Stimulated activated naive CD8-positive, alpha-beta T cell treated with anti-CD3 and anti-CD28 coated beads, Interleukin-15, amount 100 ng/mL, for 72 hours (primary cell): ENCODE data around the gene PHF13.
"Not testable (repeated sequence)": the region's sequence is repeated elsewhere in the genome, so short reads cannot be mapped to it uniquely, and the experiment has no call there.

ENCODE experiments used
- ATAC-seq: fragments of 150-1000 bp; cut with Tn5 transposase; 2 replicates; pipeline ENCODE4 v1.10.0; 2021; ENCODE audit warnings: mild to moderate bottlenecking, moderate library complexity
- DNase-seq, 2 donors: peaks; one replicate each; pipeline ENCODE4 v3.0.0; 2021 to 2022
- H3K27ac Mint-ChIP-seq, 2 donors: one replicate each; pipeline ENCODE4 v1.8.0; 2022; ENCODE audit warnings: mild to moderate bottlenecking in 2 of 2, mixed read lengths in 2 of 2, moderate library complexity in 2 of 2
- H3K27me3 Mint-ChIP-seq: one replicate; pipeline ENCODE4 v1.8.0; 2022; ENCODE audit warnings: mixed read lengths
- H3K4me1 Mint-ChIP-seq: one replicate; pipeline ENCODE4 v1.8.0; 2022; ENCODE audit warnings: mild to moderate bottlenecking, mixed read lengths
- H3K4me3 Mint-ChIP-seq, 2 donors: one replicate each; pipeline ENCODE4 v1.8.0; 2022; ENCODE audit warnings: mild to moderate bottlenecking in 2 of 2, mixed read lengths in 2 of 2, moderate library complexity in 1 of 2
- H3K9me3 Mint-ChIP-seq, 2 donors: one replicate each; pipeline ENCODE4 v1.8.0; 2022; ENCODE audit warnings: mixed read lengths in 2 of 2

Gene PHF13

DNA sequence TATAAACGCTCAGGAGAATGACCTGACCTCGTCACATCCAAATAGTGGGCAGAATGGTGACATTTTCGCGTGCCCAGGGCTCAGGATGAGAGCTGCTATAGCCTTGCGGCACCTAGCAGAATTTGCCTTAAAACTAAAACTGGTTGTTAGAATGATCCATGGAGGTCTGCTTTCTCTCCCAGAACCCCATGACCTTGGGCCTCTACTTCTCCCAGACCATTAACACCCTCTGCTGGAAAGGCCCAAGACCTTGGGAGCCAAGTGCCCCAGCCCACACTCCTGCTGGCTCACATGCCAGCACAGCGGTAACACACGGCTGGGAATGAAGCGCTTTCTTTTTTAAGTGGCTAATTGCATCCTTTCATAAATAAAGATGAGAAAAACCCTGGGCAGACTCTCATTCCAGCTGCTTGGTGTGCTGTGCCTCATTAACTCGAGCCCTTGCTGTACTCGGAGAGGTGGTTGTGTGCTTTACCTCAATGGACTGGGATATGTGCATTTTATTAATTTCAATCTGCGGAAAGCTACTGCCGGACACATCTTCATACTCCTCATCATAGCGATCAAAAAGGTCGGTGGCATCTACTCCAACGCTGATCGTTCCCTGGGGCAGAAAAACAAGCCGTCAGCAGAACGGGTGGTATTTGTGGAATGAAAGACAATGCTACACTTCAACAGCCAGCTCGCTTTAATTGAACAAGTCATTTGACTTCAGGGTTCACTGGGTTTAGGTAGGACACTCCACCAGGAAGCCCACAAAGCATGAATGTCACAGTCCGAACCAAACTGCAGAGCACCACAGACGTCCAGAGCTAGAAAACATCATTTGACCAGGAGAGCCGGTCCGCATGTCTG, 40.1 kb downstream of the PHF13 start:
- Mint-ChIP-seq H3K9me3 (no peaks in the 10 kb centered on the region), H3K4me1 (peaks cover 5% of the 10 kb centered on the region), H3K4me3 (no peak overlapping the region), H3K27ac (no peak overlapping the region), H3K27me3 (no peaks in the 10 kb centered on the region)
- DNase-seq: no peak
- no peak for ATAC-seq

DNA sequence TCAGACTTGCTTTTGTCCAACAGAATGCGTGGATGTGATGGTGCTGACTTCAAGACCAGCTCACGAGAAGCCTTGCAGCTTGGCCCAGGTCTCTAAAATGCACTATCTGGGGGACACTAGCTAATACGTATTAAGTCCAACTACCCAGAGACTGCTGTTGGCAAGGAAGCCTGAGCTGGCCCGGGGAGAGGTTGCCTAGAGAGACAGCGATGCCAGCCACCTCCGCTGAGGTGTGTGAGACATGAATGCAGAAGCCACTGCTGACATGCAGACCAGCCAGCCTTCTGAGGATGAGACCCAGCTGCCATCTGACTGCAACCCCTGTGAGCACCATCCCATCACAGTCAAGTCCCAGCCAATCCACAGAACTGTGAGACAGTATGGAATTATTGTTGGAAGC, 43.6 kb downstream of the PHF13 start:
- Mint-ChIP-seq H3K4me3 (no peak overlapping the region), H3K27ac (no peak overlapping the region), H3K9me3 (no peaks in the 10 kb centered on the region), H3K27me3 (no peaks in the 10 kb centered on the region), H3K4me1 (peaks cover 5% of the 10 kb centered on the region)
- DNase-seq (no peak), ATAC-seq (no peak)

DNA sequence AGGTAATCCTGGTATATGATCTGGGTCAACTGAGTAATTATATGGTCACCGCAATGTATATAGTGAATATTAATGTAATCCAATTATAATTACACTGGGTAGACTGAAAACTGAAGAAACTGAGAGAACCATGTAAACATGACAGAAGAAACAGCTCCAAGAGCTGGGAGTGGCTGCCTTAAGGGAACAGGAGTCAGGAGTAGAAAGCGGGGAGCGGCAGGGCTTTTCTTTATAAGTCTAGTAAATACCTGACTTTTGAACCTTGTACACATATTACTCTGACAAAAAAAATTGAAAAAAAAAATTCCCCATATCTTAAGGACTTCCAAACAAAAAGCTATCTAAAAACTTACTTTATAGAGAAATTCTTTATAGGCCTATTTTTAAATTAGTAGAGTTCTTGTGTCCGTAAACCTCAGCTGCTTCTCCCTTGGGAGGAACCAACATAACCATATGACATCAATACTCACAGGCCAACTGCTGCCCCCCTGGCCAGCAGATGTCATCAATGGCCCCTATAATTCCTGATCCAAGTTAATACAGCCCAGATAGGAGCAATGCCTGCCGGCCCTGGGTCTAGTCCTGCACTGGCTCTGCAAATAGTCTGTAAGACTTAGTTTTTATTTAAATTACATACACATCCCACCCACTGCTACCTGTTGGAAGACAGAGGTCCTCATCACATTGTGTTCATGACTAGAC, 45.0 kb downstream of the PHF13 start:
- Mint-ChIP-seq H3K9me3 (no peaks in the 10 kb centered on the region), H3K4me3 (no peak overlapping the region), H3K4me1 (peaks cover 5% of the 10 kb centered on the region), H3K27ac (no peak overlapping the region), H3K27me3 (no peaks in the 10 kb centered on the region)
- DNase-seq (no peak), ATAC-seq (no peak)

DNA sequence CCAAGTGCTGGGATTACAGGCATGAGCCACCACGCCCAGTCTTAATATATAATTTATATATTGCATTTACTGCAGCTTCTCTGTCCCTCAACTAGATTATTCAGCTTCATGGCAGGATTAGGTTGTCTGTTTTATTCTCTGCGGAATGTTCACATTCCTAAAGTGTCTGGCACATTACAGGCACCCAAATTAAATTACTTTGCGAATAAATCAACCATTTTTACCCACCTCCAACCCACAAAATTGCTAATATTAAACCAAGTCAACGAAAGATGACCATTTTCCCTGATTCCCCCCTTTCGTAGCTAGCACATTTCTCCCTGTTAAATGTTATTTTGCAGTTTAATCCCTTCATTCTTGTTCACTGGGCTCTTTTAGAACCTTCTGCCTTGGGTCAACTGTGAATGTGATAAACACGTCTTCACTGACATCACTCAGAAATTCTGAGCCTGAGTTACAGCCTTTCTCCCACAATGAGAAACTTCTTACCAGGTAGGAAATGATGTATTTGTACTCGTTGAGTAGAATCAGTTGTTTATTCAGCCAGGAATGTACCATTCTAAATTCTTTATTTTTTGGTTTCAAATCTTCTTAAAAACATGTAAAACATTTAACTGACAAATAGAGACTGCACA, 47.0 kb downstream of the PHF13 start:
- H3K4me3 Mint-ChIP-seq: no peak overlapping the region
- peak overlapping the region in 1 of 2 donors; percentile 2 for H3K27ac Mint-ChIP-seq
- no peaks in the 10 kb centered on the region for H3K9me3 Mint-ChIP-seq
- peaks cover 5% of the 10 kb centered on the region for H3K4me1 Mint-ChIP-seq
- H3K27me3 Mint-ChIP-seq: no peaks in the 10 kb centered on the region
- DNase-seq: no peak
- no peak for ATAC-seq

DNA sequence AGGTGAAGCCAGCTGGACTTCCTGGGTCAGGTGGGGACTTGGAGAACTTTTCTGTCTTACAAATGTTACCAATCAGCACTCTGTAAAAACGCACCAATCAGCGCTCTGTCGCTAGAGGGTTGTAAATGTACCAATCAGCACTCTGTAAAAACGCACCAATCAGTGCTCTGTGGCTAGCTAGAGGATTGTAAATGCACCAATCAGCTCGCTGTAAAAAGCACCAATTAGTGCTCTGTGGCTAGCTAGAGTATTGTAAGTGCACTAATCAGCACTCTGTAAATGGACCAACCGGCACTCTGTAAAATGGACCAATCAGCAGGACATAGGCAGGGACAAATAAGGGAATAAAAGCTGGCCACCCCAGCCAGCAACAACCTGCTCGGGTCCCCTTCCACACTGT, 48.9 kb downstream of the PHF13 start:
- not testable (repeated sequence) for H3K27me3 Mint-ChIP-seq, DNase-seq, H3K4me3 Mint-ChIP-seq, ATAC-seq, H3K9me3 Mint-ChIP-seq, H3K27ac Mint-ChIP-seq, H3K4me1 Mint-ChIP-seq

DNA sequence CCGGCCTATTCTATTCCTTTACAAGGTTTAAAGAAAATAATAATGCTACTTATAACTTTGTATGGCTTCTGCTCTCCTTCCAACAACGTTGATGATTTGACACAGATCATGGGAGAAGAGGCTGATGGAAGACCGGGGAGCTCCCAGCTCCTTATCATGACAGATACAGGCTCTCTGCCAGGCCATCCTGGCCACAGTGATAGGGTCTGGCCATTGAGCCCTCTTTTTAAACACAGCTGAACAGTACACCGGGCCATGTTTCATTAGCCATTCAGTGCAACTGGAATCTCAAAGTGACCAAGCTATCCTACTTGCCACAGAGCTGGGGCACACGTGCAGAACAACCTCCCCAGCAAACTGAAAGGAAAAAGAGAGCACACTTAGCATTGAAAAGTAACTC, 53.2 kb downstream of the PHF13 start:
- no peak overlapping the region for H3K4me3 Mint-ChIP-seq

DNA sequence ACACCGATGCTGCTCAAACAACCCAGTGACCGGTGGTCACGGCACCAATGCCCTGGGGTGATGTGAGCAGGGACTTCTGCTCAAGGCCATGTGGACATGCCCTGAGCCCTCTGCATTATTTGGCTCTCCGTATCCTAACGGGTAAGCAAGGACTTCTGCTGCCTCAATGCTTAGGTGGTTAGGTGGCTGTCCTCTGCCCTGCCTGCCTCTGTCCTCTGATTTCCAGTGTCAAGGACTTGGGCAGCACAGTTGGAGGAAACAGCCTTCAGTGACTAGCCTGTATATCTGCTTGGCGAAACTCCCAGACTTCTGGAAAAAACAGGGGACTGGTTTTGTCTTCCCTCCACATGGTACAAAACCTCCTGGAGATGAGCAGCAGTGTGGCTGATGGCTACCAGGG, 53.6 kb downstream of the PHF13 start:
- no peaks in the 10 kb centered on the region for H3K27me3 Mint-ChIP-seq
- H3K4me3 Mint-ChIP-seq: no peak overlapping the region
- no peaks in the 10 kb centered on the region for H3K9me3 Mint-ChIP-seq
- no peaks in the 10 kb centered on the region for H3K4me1 Mint-ChIP-seq
- no peak for ATAC-seq
- DNase-seq: no peak
- H3K27ac Mint-ChIP-seq: peak overlapping the region in 1 of 2 donors; percentile 13

More for the DNA sequence above, 53.2 kb downstream of the PHF13 start:
- no peak overlapping the region for H3K27ac Mint-ChIP-seq
- H3K9me3 Mint-ChIP-seq: no peaks in the 10 kb centered on the region
- H3K27me3 Mint-ChIP-seq: no peaks in the 10 kb centered on the region
- H3K4me1 Mint-ChIP-seq: no peaks in the 10 kb centered on the region
- ATAC-seq (no peak), DNase-seq (no peak)

DNA sequence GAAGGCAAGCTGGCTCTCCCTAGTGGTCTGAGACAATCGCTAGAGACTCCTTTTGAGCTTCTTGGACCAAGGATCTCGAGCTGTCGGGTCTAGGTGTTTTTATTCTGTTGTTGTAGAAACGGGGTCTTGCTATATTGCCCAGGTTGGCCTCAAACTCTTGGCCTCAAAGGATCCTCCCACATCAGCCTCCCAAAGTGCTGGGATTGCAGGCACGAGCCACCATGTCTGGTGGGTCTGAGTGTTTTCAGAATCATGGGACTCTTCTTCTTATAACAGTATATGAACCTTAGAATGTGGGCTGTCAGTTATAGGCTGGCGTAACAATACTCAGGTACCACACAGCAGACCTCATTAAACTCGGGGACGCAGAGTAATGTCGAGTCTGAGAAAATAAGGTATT, 55.0 kb downstream of the PHF13 start:
- Mint-ChIP-seq H3K4me3 (no peak overlapping the region), H3K27ac (no peak overlapping the region), H3K9me3 (no peaks in the 10 kb centered on the region), H3K4me1 (no peaks in the 10 kb centered on the region), H3K27me3 (no peaks in the 10 kb centered on the region)
- DNase-seq: no peak
- ATAC-seq: no peak

DNA sequence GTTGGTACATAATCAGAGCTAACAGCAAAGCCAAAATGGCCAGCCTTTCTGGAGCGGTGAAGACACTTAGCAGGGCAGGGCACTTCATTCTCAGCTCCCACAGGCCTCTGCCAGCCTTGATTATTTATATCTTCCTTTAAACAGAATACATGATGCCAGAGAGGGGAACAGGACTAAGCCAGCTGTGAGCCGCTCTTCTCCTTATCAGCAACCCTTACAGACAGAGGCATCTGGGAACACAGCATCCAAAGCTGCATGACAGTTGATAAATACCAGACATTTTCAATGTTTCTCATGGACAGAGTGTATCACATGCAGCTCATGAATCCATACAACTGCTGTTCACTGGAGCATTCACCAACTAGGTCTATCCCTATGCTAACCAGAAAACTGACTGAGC, 59.0 kb downstream of the PHF13 start:
- Mint-ChIP-seq H3K4me1 (no peaks in the 10 kb centered on the region), H3K27me3 (no peaks in the 10 kb centered on the region), H3K4me3 (no peak overlapping the region), H3K9me3 (no peaks in the 10 kb centered on the region), H3K27ac (peak overlapping the region in 1 of 2 donors; percentile 19)
- no peak for DNase-seq
- ATAC-seq: no peak
